GM19438 (cell line): ENCODE measurements around the gene AGR2.
A peak's percentile ranks its signal among the peaks of the same experiment; 100 is the strongest.
"Not testable (repeated sequence)": the region's sequence is repeated elsewhere in the genome, so short reads cannot be mapped to it uniquely, and the experiment has no call there.

Experiments
- ATAC-seq: cut with Tn5 transposase; IDR thresholded peaks from one replicate; pipeline ENCODE4 v1.9.1; 2021; ENCODE audit warnings: low read depth; ENCODE audit not compliant: unreplicated experiment

The AGR2 gene

GRCh38 chr7:16776053-16776452, 28.7 kb downstream of the AGR2 start:
- no peak for ATAC-seq

- no peak for ATAC-seq
Observed at GRCh38 chr7:16774986-16775385, 29.8 kb downstream of the AGR2 start.

GRCh38 chr7:16774294-16774693, 30.5 kb downstream of the AGR2 start:
- no peak for ATAC-seq

GRCh38 chr7:16773884-16774283, 30.9 kb downstream of the AGR2 start:
- no peak for ATAC-seq

- ATAC-seq: no peak
Observed at GRCh38 chr7:16773326-16773725, 31.5 kb downstream of the AGR2 start.

- ATAC-seq: no peak
Observed at GRCh38 chr7:16770657-16771329, 34.0 kb downstream of the AGR2 start.

- not testable (repeated sequence) for ATAC-seq
Observed at GRCh38 chr7:16769994-16770393, 34.8 kb downstream of the AGR2 start.

GRCh38 chr7:16765436-16765859, 39.4 kb downstream of the AGR2 start:
- no peak for ATAC-seq

GRCh38 chr7:16764942-16765341, 39.9 kb downstream of the AGR2 start:
- ATAC-seq: no peak

GRCh38 chr7:16762177-16762576, 42.6 kb downstream of the AGR2 start:
- no peak for ATAC-seq

GRCh38 chr7:16759840-16760239, 45.0 kb downstream of the AGR2 start:
- no peak for ATAC-seq

- ATAC-seq: no peak
Observed at GRCh38 chr7:16758631-16759611, 45.9 kb downstream of the AGR2 start.

GRCh38 chr7:16758036-16758435, 46.8 kb downstream of the AGR2 start:
- ATAC-seq: no peak

GRCh38 chr7:16755397-16755796, 49.4 kb downstream of the AGR2 start:
- ATAC-seq: no peak

GRCh38 chr7:16754856-16755317, 49.9 kb downstream of the AGR2 start:
- no peak for ATAC-seq

- ATAC-seq: peak; percentile 16
Observed at GRCh38 chr7:16753932-16754855, 50.6 kb downstream of the AGR2 start.

- ATAC-seq: peak; percentile 82
Observed at GRCh38 chr7:16753102-16753931, 51.5 kb downstream of the AGR2 start, which contains the start of gene TSPAN13. TSS of gene TSPAN13 (plus strand) at chr7:16753755. CDS start at chr7:16753968, 213 bp downstream.

GRCh38 chr7:16747102-16747501, 57.7 kb downstream of the AGR2 start:
- ATAC-seq: no peak

- no peak for ATAC-seq
Observed at GRCh38 chr7:16745645-16746044, 59.2 kb downstream of the AGR2 start.
